Neural cell (in vitro differentiated cells): Measurements from ENCODE around the gene UBE3B.

ENCODE experiments used
- EZH2 ChIP-seq: fragments of 200-600, 300-800 bp; shearing (Covaris generic), sonication (generic); IDR thresholded peaks from 2 replicates; pipeline ENCODE4 v1.6.1; 2014; ENCODE audit warnings: antibody characterized with exemption, low read length, borderline replicate concordance, mild to moderate bottlenecking; ENCODE audit not compliant: insufficient read depth, poor library complexity, severe bottlenecking
- POLR2AphosphoS5 ChIP-seq: IDR thresholded peaks from 2 replicates; pipeline ENCODE4 v1.6.1; 2012
- SMC3 ChIP-seq: fragments of 450-650 bp; conservative IDR thresholded peaks from 2 replicates; pipeline ENCODE4 v1.6.1; 2014; ENCODE audit warnings: antibody characterized with exemption, mild to moderate bottlenecking, moderate library complexity; ENCODE audit not compliant: poor library complexity
- TF ChIP-seq, protein P1 (sequence below): fragments of 450-650 bp; IDR thresholded peaks from 2 replicates; pipeline ENCODE4 v1.5.1; 2014; ENCODE audit warnings: antibody characterized with exemption, mild to moderate bottlenecking, moderate library complexity; ENCODE audit not compliant: poor library complexity, severe bottlenecking

DNA sequence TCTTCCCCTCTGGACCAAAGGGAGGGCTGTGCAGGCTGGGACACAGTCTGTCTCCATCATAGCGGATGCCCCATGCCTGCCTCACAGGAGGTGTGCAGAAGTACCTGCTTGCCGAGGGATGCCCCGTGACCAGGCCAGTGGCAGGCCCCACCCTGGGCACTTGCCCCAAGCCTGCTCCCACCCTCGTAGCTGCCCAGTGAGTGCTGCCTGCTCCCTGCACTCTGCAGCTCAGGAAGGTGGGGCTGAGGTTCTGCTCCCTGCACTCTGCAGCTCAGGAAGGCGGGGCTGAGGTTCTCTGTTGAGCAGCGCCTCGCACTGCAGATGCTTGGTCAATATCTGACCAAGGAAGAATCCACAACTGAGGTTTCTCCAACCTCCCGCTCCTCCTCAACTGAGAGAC lies 89.0 kb downstream of the UBE3B start:
- TF ChIP-seq, protein P1, sequence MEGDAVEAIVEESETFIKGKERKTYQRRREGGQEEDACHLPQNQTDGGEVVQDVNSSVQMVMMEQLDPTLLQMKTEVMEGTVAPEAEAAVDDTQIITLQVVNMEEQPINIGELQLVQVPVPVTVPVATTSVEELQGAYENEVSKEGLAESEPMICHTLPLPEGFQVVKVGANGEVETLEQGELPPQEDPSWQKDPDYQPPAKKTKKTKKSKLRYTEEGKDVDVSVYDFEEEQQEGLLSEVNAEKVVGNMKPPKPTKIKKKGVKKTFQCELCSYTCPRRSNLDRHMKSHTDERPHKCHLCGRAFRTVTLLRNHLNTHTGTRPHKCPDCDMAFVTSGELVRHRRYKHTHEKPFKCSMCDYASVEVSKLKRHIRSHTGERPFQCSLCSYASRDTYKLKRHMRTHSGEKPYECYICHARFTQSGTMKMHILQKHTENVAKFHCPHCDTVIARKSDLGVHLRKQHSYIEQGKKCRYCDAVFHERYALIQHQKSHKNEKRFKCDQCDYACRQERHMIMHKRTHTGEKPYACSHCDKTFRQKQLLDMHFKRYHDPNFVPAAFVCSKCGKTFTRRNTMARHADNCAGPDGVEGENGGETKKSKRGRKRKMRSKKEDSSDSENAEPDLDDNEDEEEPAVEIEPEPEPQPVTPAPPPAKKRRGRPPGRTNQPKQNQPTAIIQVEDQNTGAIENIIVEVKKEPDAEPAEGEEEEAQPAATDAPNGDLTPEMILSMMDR = no peak
- TF ChIP-seq POLR2AphosphoS5 (no peak), EZH2 (no peak), SMC3 (no peak)
